ENCODE results near the gene ERAL1. TPM values are rescaled to one million over a fixed set of nuclear protein-coding genes. Genes with fewer than 3 reads are reported as not detected.

Gene ERAL1
- polyA plus RNA-seq, 1 donor (not counting 4 experiments of a cell fraction or from before 2014, with no cell fraction given) = 46.5 TPM

DNA sequence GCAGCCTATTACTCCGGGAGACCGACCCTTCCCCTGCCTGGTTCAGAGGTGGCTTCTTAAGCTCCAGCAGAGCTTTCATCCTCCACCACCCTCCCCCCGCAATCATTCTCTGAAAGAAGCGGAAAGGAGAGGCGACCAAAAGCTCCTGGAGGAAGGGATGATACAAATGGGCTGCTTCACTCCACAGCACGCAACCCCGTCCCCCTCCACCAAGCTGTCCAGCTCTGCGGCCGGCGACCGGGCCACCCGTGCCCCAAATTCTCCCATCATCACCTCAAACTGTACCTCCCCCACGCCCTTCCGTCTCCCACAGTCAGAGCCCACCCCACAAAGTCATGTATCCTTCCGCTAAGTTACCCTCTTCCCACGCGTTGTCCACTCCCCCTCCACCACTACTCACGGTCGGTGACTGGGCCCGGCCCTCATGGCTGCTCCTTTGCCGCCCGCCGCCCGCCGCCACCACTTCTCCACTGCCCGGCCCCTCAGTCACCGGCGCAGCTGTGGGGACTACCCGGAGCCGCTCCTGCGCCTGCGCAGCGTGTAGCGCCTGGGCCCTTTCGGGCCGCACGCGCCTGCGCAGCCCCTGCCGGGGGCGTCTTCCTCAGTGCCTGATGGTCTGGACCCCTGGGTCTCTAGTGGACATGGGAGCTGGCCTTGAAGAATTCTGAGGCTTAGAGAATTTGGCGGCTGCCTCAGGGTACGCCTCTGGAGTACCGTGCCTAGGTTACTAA lies 12.4 kb upstream of the ERAL1 start, which contains the start of gene FAM222B:
Gene FAM222B (minus strand): TSS at position 509 of the 731 bp plus-strand sequence. CDS start 76,123 bp downstream, outside the sequence.
- TF ChIP-seq EZH2 (IDR thresholded peaks at IDR 0.05; ENCODE audit: low read length) = no peak
- TF ChIP-seq CTCF (optimal IDR thresholded peaks at IDR 0.05 in 1 of 3, IDR thresholded peaks at IDR 0.05 in 1 of 3, conservative IDR thresholded peaks at IDR 0.05 in 1 of 3; ENCODE audit: extremely low read depth in 1 of 3, insufficient read depth in 2 of 3, low read length in 3 of 3) = no peak
- peak within 1 kb of the TSS; percentile 80 for H2AFZ ChIP-seq (ENCODE audit: control insufficient read depth, low read length)
- H3K79me2 ChIP-seq (ENCODE audit: control insufficient read depth, insufficient read depth, low read length) = peaks cover 49% of the 10 kb centered on the region
- H3K9me1 ChIP-seq (ENCODE audit: control insufficient read depth, extremely low read depth, insufficient read depth, low read length) = no peaks in the 10 kb centered on the region
- H3K9ac ChIP-seq (ENCODE audit: control insufficient read depth, extremely low read depth, insufficient read depth, low read length) = peak within 1 kb of the TSS; percentile 76
- peak within 1 kb of the TSS; percentile 68 to 99 (median 69) for H3K4me3 ChIP-seq (ENCODE audit: control insufficient read depth in 2 of 3, extremely low read depth in 1 of 3, insufficient read depth in 2 of 3, low read depth in 1 of 3, low read length in 3 of 3)
- peaks cover 13% of the 10 kb centered on the region for H3K4me1 ChIP-seq (ENCODE audit: control insufficient read depth, extremely low read depth, insufficient read depth, low read length)
- peak within 1 kb of the TSS; percentile 50 for H3K27ac ChIP-seq (ENCODE audit: control insufficient read depth, insufficient read depth, low read length)
- H4K20me1 ChIP-seq (ENCODE audit: control insufficient read depth, extremely low read depth, insufficient read depth, low read length) = no peaks in the 10 kb centered on the region
- H3K27me3 ChIP-seq (ENCODE audit: control insufficient read depth, extremely low read depth, insufficient read depth, low read length) = no peaks in the 10 kb centered on the region
- FAIRE-seq = peak; percentile 9
- H3K9me3 ChIP-seq (ENCODE audit: control insufficient read depth, low read depth, low read length) = no peaks in the 10 kb centered on the region
- no peak for DNase-seq (ENCODE audit: low read depth, low spot score)
- no peaks in the 10 kb centered on the region for H3K36me3 ChIP-seq (ENCODE audit: control insufficient read depth in 2 of 2, extremely low read depth in 1 of 2, insufficient read depth in 2 of 2, low read length in 2 of 2)
- dilution Hi-C loops (cut with MboI; ENCODE audit: extremely low pct_ligation_motif_present, low sequenced_read_pairs) = no loop called here
- H3K4me2 ChIP-seq (ENCODE audit: control insufficient read depth, extremely low read depth, insufficient read depth, low read depth, low read length) = peak within 1 kb of the TSS; percentile 95

- Histone ChIP-seq H2AFZ (ENCODE audit: control insufficient read depth, low read length) (no peak overlapping the region), H3K79me2 (ENCODE audit: control insufficient read depth, insufficient read depth, low read length) (peaks cover 37% of the 10 kb centered on the region), H3K4me2 (ENCODE audit: control insufficient read depth, extremely low read depth, insufficient read depth, low read depth, low read length) (no peak overlapping the region)
Measured at GRCh38 chr17:28843816-28844148, 11.0 kb upstream of the ERAL1 start.

More at GRCh38 chr17:28843816-28844148, 11.0 kb upstream of the ERAL1 start:
- Histone ChIP-seq H4K20me1 (ENCODE audit: control insufficient read depth, extremely low read depth, insufficient read depth, low read length) (no peaks in the 10 kb centered on the region), H3K9me3 (ENCODE audit: control insufficient read depth, low read depth, low read length) (no peaks in the 10 kb centered on the region), H3K9me1 (ENCODE audit: control insufficient read depth, extremely low read depth, insufficient read depth, low read length) (no peaks in the 10 kb centered on the region), H3K4me1 (ENCODE audit: control insufficient read depth, extremely low read depth, insufficient read depth, low read length) (peaks cover 13% of the 10 kb centered on the region), H3K27ac (ENCODE audit: control insufficient read depth, insufficient read depth, low read length) (no peak overlapping the region), H3K27me3 (ENCODE audit: control insufficient read depth, extremely low read depth, insufficient read depth, low read length) (no peaks in the 10 kb centered on the region), H3K9ac (ENCODE audit: control insufficient read depth, extremely low read depth, insufficient read depth, low read length) (no peak overlapping the region), H3K4me3 (ENCODE audit: control insufficient read depth in 2 of 3, extremely low read depth in 1 of 3, insufficient read depth in 2 of 3, low read depth in 1 of 3, low read length in 3 of 3) (no peak overlapping the region), H3K36me3 (ENCODE audit: control insufficient read depth in 2 of 2, extremely low read depth in 1 of 2, insufficient read depth in 2 of 2, low read length in 2 of 2) (no peaks in the 10 kb centered on the region)
- dilution Hi-C loops (cut with MboI; ENCODE audit: extremely low pct_ligation_motif_present, low sequenced_read_pairs) = no loop called here
- FAIRE-seq = no peak
- no peak for DNase-seq (ENCODE audit: low read depth, low spot score)
- TF ChIP-seq EZH2 (IDR thresholded peaks at IDR 0.05; ENCODE audit: low read length) = no peak
- TF ChIP-seq CTCF (optimal IDR thresholded peaks at IDR 0.05 in 1 of 3, IDR thresholded peaks at IDR 0.05 in 1 of 3, conservative IDR thresholded peaks at IDR 0.05 in 1 of 3; ENCODE audit: extremely low read depth in 1 of 3, insufficient read depth in 2 of 3, low read length in 3 of 3) = no peak

Data from keratinocyte (primary cell).